GM19240 (cell line): ENCODE data around the gene TEX36.
"Not testable (repeated sequence)": the region's sequence is repeated elsewhere in the genome, so short reads cannot be mapped to it uniquely, and the experiment has no call there.

Source experiments
- DNase-seq: peaks from one replicate; pipeline ENCODE4 v3.0.0; 2011; ENCODE audit warnings: low spot score; ENCODE audit not compliant: insufficient read length

TEX36 gene

DNA sequence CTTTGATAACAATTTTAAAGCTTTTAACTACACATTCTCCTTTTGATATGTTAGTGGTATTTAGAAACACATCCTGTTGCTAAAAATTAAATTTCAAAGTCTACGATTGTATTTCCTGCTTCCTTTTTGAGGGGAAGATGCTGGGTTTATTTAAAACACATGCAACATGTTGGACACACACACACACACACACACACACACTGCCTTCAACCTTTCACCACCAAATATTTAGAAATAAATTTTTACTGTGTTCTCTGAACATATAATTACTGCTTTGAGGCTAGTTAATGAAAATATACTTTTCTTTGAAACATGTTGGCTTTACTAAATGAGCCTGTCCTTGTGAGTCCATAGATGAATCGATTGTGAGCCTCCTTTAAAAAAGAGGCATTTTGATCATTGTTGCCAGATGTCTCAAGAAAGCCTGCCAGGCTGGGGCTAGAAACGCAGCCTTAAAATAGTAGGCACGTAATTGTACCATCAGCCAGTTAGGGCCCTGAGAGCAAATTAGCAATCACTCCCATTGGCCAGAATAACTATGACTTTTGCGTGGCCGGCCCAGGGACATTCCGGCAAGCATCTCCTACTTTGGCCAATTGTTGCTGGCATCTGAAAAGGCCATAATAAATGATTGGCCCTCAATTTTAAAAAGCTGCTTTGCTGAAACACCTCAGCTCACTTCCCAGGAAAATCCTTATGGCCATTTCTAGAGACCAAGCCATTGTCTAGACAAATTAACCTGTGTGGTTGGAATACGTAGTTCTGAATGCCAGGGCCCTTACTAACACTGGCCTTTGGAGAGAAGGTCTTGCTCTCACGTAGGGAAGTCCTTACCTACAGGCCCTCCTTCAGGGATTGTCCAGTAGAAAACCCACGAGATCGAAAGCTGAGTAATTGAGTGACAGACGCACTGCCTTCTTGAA lies 9.9 kb upstream of the TEX36 start:
- DNase-seq, result no peak

DNA sequence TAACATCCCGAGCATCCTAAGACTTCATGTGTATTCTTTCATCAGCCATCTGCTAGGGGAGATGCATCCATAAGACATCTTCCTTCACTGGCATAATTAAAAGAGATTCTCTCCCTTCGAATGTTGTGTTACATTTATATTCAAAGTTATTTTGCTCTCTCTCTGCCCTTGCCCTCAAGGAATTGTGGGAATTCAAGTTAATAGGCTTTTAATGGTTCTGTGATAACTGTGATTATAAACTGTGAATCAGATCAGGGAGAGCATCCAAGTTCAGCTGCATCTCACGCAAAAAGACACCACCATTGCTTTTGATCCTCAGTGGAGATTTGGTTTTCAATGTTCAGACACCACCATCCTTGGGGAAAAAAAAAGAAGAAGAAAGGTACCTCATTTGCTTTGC lies 9.2 kb upstream of the TEX36 start:
- DNase-seq, result no peak

DNA sequence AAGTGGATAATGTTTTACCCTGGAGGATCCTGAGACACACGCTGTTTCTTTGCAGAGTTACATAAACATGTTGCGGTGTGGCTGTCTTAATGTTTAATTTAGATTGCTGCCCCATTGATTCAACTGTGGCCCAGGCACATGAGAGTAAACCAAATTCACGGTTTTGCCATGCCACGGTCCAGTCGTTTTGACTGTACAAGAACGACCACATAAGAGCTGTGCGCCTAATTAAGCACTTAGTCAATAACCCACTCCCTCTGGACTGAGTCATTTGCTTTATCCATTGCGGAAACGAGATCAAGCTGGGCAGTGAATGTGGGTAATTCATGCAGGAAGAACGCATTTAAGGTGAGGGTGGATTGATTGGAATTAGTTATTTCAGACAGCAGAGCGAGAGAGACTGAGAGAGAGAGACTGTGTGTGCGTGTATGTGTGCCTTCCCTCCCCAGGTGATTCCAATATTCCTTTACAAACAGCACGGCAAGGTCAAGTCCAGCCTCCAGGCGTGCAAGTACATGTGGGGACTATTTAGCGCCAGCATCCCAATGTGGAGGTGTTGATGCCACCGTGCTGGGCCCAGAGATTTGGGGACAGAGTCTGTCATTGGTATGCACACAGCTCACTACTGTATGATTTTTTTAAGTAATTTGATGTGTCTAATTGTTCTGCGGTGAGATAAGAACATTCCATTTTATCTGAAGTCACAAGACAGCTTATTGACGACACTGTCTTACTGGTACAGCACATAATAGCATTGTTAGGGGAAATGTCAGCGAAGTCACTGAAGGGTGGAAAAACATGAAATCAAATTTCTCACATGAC lies 8.4 kb upstream of the TEX36 start:
- no peak for DNase-seq

DNA sequence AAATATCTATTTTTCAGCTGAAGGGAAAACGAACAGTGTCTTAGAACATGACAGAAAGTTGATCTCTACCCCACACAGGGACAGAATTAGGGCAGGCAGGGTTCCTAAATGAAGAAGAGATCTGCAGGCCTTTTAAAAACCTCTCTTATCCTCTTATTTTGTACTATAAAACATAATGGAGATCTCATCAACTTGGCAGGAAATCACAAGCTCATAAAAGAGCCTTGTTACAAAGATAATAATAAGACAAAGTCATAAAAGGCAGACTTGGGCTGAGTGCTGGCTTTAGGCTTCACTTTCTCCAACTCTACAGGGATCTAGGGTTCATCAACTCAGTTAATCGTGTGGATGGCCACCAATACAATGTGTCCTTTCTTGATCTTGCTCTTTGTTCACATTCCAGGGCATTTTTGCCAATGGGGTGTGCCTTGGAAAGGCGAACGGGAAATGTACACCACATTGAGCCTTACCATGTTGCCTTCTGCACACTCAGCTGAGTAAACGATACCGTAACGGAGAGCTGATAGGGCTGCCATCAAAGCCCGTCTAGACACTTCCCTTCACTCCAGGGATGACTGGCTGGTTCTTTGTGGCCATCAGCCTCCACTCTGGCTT lies 7.1 kb upstream of the TEX36 start:
- no peak for DNase-seq

GRCh38 chr10:125687507-125688185 lies 4.7 kb upstream of the TEX36 start:
- no peak for DNase-seq

- DNase-seq, result no peak
Measured at GRCh38 chr10:125684581-125684980, 1.6 kb upstream of the TEX36 start.

- no peak for DNase-seq
Measured at GRCh38 chr10:125683821-125684220, 858 bp upstream of the TEX36 start.

GRCh38 chr10:125679436-125679835 lies 3.5 kb downstream of the TEX36 start:
- no peak for DNase-seq

GRCh38 chr10:125672884-125673283 lies 10.1 kb downstream of the TEX36 start:
- DNase-seq, result no peak

DNA sequence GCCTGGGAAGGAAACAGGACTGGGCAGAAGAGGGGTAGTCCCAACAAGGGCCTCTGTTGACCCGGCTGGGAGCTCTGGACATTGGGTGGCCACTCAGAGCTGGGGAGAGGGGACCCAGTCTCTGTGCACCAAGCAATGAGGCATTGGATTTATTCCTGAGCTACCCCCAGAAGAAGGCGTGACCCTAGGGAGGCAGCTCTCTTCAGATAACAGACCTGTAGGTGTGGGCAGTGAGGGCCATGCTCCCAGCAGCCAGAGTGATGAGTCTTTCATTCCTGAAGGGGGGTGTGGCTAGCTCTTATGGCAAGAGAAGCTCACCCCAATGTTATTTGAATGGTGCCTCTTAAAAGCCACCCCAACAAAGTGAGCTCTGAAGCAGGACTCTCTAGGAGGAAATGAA lies 20.4 kb downstream of the TEX36 start:
- DNase-seq, result no peak

DNA sequence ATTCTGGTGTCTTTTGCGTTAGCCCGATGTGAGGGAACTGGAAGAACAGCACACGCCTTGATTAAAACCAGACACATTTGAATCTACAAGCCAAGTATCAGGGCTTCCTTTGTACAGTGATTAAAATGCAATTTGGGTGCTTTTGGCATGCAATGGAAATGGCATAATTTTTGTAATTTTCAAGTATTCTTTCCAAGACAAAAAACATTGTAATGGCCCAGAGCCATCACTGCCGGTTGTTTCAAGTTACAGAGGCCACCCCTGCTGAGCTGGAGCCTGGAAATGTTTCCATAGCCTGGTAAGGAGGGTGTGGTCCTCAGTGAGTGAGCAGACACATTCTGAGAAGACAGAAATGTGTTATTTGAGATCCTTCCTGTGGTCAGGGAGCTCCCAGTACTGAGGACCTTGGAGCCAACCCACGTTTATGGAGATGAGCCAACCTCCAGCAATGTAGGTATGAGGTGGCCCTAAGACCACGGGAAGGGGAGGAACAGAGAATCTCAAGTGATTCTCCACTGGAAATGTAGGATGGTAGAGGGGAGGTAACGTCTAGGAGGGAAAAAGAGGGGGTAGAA lies 20.9 kb downstream of the TEX36 start:
- DNase-seq, result no peak

- no peak for DNase-seq
Measured at GRCh38 chr10:125661431-125661940, 21.5 kb downstream of the TEX36 start.

DNA sequence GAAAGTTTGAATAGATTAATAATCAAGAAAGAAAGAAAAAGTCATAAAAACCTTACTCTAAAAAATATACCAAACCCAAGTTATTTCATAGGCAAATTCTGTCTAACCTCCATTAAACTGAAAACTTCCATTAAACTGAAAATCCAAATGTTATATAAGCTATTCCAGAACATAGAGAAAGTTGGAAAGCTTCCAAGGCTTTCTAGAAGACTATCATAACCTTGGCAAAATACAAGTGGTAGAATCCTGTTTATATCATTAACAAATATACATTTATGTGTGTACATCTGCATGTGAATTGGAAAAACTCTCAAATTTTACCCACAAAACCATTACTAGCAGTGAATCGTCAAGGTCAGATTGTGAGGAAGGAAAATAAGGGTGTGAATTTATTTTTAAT lies 23.9 kb downstream of the TEX36 start:
- DNase-seq, result no peak

- no peak for DNase-seq
Measured at GRCh38 chr10:125656523-125656922, 26.4 kb downstream of the TEX36 start.

DNA sequence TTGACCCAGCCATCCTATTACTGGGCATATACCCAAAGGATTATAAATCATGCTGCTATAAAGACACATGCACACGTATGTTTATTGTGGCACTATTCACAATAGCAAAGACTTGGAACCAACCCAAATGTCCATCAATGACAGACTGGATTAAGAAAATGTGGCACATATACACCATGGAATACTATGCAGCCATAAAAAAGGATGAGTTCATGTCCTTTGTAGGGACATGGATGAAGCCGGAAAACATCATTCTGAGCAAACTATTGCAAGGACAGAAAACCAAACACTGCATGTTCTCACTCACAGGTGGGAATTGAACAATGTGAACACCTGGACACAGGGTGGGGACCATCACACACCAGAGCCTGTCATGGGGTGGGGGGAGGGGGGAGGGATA lies 29.9 kb downstream of the TEX36 start:
- not testable (repeated sequence) for DNase-seq

DNA sequence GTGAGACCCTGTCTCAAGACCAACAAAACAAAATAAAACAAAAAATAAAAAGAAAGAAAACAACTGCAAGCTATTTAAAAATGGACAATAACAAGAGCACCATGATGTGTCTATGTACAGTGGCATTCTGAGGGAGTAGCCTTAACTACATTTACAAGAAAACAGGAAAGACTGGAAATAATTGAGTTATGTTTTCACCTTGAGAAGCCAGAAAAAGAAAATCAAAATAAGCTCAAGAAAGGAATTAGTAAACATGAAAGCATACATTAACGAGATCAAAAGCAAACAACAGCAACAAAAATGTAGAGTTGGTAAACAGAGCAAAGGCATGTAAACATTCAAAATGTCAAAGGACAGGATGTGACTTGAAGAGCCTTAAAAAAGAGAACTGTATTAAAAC lies 36.7 kb downstream of the TEX36 start:
- no peak for DNase-seq

DNA sequence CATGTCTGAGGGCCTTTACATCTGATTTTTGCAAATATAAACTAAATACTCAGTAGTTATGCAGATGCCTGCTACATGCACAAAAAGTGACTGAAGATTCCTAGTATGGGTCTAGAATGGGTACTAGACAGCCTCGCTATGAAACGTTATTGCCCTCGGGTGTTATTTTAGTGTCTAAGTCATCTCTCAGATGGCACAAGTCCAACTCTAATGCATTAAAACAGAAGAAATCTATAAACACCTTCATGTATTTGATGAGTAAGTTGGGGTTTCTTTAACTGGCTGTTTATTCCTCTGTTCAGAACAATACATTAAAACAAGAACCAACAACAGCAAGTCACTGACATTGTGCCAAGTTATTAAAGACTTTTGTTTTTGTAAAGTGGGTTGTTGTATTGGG lies 41.6 kb downstream of the TEX36 start:
- DNase-seq, result no peak

DNA sequence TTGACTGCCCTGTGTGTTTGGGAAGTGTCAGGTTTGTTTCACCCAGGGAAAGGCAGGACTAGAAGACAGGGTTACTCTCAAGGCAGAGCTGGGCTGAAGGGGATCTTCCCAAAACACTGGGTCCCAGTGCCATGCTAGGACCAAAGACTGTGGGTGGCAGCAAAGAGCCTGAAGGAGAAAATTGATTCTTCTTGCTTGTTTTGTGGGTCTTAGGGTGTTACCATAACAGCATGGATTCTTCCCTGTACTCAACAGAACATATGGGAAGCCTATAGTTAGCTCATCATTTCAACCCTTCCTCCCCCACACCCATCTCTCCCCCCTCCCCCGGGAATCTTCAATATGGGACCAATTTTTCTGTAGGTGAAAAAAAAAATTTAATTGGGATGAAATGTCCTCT lies 42.3 kb downstream of the TEX36 start:
- no peak for DNase-seq

DNA sequence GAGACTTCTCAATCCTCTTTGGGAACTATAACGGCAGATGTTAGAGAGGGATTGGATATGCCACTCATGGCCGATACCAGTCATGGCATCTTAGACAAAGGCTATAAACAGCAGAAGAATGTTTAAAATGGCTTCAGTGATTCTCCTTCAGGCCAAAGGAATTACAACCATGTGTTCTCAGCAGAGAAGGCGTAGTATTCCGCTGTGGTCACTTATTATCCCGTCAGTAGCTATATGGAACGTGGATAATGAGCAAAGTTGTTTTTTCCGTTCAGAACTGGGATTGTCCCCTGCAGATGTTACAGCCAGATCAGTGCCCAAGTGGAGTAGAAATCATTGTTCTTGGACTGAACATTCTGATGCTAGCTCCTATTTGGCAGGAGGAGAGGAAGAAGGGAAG lies 43.1 kb downstream of the TEX36 start:
- no peak for DNase-seq

DNA sequence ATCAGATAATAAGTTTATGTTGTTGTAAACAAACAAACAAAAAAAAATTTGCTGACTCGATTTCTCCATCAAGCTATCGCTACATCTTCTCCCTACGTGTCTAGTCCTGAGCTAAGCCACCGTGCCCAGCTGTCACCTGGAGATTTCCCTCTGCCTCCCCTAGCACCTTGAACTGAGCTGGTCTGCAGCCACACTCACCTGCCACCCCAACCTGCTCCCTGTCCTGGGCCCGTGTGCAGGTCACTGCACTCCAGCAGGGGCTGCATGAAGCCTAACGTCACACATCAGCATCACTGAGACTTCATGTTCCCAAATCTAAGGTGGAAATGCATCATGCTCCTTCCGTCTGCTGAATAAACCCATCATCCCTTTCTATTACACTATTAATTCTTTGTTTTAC lies 44.4 kb downstream of the TEX36 start:
- no peak for DNase-seq

GRCh38 chr10:125637496-125637895 lies 45.5 kb downstream of the TEX36 start:
- no peak for DNase-seq
